Measurements from ENCODE around the gene S1PR3.

The S1PR3 gene

GRCh38 chr9:88975966-88976889 lies 15.0 kb upstream of the S1PR3 start:
- peaks cover 10% of the 10 kb centered on the region for H3K27me3 Mint-ChIP-seq (ENCODE audit: low read depth)
- no peak overlapping the region for H3K4me3 Mint-ChIP-seq
- peak; percentile 27 for DNase-seq (ENCODE audit: low spot score)
- H3K27ac Mint-ChIP-seq, result no peak overlapping the region
- H3K4me1 Mint-ChIP-seq (ENCODE audit: low read depth), result peaks cover 2% of the 10 kb centered on the region
- no peaks in the 10 kb centered on the region for H3K9me3 Mint-ChIP-seq
- no peaks in the 10 kb centered on the region for H3K36me3 Mint-ChIP-seq (ENCODE audit: low read depth)

GRCh38 chr9:88976890-88977257 lies 14.4 kb upstream of the S1PR3 start:
- peaks cover 10% of the 10 kb centered on the region for H3K27me3 Mint-ChIP-seq (ENCODE audit: low read depth)
- DNase-seq (ENCODE audit: low spot score), result no peak
- H3K36me3 Mint-ChIP-seq (ENCODE audit: low read depth), result no peaks in the 10 kb centered on the region
- H3K9me3 Mint-ChIP-seq, result no peaks in the 10 kb centered on the region
- H3K4me1 Mint-ChIP-seq (ENCODE audit: low read depth), result peaks cover 2% of the 10 kb centered on the region
- H3K27ac Mint-ChIP-seq, result no peak overlapping the region
- H3K4me3 Mint-ChIP-seq, result no peak overlapping the region

- no peak for DNase-seq (ENCODE audit: low spot score)
- Mint-ChIP-seq H3K27ac (no peak overlapping the region), H3K36me3 (ENCODE audit: low read depth) (peaks cover 4% of the 10 kb centered on the region), H3K9me3 (peaks cover 8% of the 10 kb centered on the region), H3K4me3 (no peak overlapping the region), H3K27me3 (ENCODE audit: low read depth) (peaks cover 12% of the 10 kb centered on the region), H3K4me1 (ENCODE audit: low read depth) (peaks cover 2% of the 10 kb centered on the region)
These were observed 13.2 kb upstream of the S1PR3 start for GRCh38 chr9:88978034-88978433.

- Mint-ChIP-seq H3K4me1 (ENCODE audit: low read depth) (peaks cover 2% of the 10 kb centered on the region), H3K36me3 (ENCODE audit: low read depth) (peaks cover 4% of the 10 kb centered on the region), H3K27ac (no peak overlapping the region), H3K9me3 (peaks cover 13% of the 10 kb centered on the region), H3K27me3 (ENCODE audit: low read depth) (peaks cover 14% of the 10 kb centered on the region), H3K4me3 (no peak overlapping the region)
- DNase-seq (ENCODE audit: low spot score), result no peak
These were observed 12.2 kb upstream of the S1PR3 start for GRCh38 chr9:88979021-88979420.

GRCh38 chr9:88979791-88980190 lies 11.5 kb upstream of the S1PR3 start:
- Mint-ChIP-seq H3K4me1 (ENCODE audit: low read depth) (peaks cover 2% of the 10 kb centered on the region), H3K9me3 (peaks cover 13% of the 10 kb centered on the region), H3K36me3 (ENCODE audit: low read depth) (peaks cover 4% of the 10 kb centered on the region), H3K4me3 (no peak overlapping the region), H3K27ac (no peak overlapping the region), H3K27me3 (ENCODE audit: low read depth) (peaks cover 14% of the 10 kb centered on the region)
- DNase-seq (ENCODE audit: low spot score), result no peak

- peaks cover 13% of the 10 kb centered on the region for H3K9me3 Mint-ChIP-seq
- peaks cover 4% of the 10 kb centered on the region for H3K36me3 Mint-ChIP-seq (ENCODE audit: low read depth)
- H3K4me1 Mint-ChIP-seq (ENCODE audit: low read depth), result peaks cover 4% of the 10 kb centered on the region
- peaks cover 14% of the 10 kb centered on the region for H3K27me3 Mint-ChIP-seq (ENCODE audit: low read depth)
- no peak overlapping the region for H3K4me3 Mint-ChIP-seq
- no peak overlapping the region for H3K27ac Mint-ChIP-seq
- no peak for DNase-seq (ENCODE audit: low spot score)
These were observed 10.5 kb upstream of the S1PR3 start for GRCh38 chr9:88980740-88981203.

- no peak overlapping the region for H3K4me3 Mint-ChIP-seq
- peaks cover 4% of the 10 kb centered on the region for H3K27me3 Mint-ChIP-seq (ENCODE audit: low read depth)
- no peak for DNase-seq (ENCODE audit: low spot score)
- H3K27ac Mint-ChIP-seq, result no peak overlapping the region
- peaks cover 19% of the 10 kb centered on the region for H3K4me1 Mint-ChIP-seq (ENCODE audit: low read depth)
- peaks cover 4% of the 10 kb centered on the region for H3K36me3 Mint-ChIP-seq (ENCODE audit: low read depth)
- H3K9me3 Mint-ChIP-seq, result peaks cover 16% of the 10 kb centered on the region
These were observed 7.3 kb upstream of the S1PR3 start for GRCh38 chr9:88983865-88984542.

GRCh38 chr9:88984543-88984883 lies 6.8 kb upstream of the S1PR3 start:
- Mint-ChIP-seq H3K27ac (no peak overlapping the region), H3K36me3 (ENCODE audit: low read depth) (peaks cover 4% of the 10 kb centered on the region), H3K27me3 (ENCODE audit: low read depth) (peaks cover 4% of the 10 kb centered on the region), H3K4me3 (no peak overlapping the region), H3K9me3 (peaks cover 16% of the 10 kb centered on the region), H3K4me1 (ENCODE audit: low read depth) (peaks cover 24% of the 10 kb centered on the region)
- no peak for DNase-seq (ENCODE audit: low spot score)

- Mint-ChIP-seq H3K36me3 (ENCODE audit: low read depth) (peaks cover 4% of the 10 kb centered on the region), H3K4me1 (ENCODE audit: low read depth) (peaks cover 28% of the 10 kb centered on the region), H3K4me3 (no peak overlapping the region), H3K27ac (no peak overlapping the region), H3K27me3 (ENCODE audit: low read depth) (peaks cover 4% of the 10 kb centered on the region), H3K9me3 (peaks cover 16% of the 10 kb centered on the region)
- no peak for DNase-seq (ENCODE audit: low spot score)
These were observed 5.7 kb upstream of the S1PR3 start for GRCh38 chr9:88985616-88986015.

- Mint-ChIP-seq H3K27me3 (ENCODE audit: low read depth) (peaks cover 5% of the 10 kb centered on the region), H3K9me3 (peaks cover 16% of the 10 kb centered on the region), H3K27ac (no peak overlapping the region), H3K36me3 (ENCODE audit: low read depth) (peaks cover 4% of the 10 kb centered on the region), H3K4me3 (no peak overlapping the region), H3K4me1 (ENCODE audit: low read depth) (peaks cover 29% of the 10 kb centered on the region)
- no peak for DNase-seq (ENCODE audit: low spot score)
These were observed 4.5 kb upstream of the S1PR3 start for GRCh38 chr9:88986776-88987175.

GRCh38 chr9:88987661-88988060 lies 3.6 kb upstream of the S1PR3 start:
- Mint-ChIP-seq H3K4me3 (no peak overlapping the region), H3K36me3 (ENCODE audit: low read depth) (no peaks in the 10 kb centered on the region), H3K9me3 (peaks cover 11% of the 10 kb centered on the region), H3K27ac (no peak overlapping the region), H3K27me3 (ENCODE audit: low read depth) (peaks cover 11% of the 10 kb centered on the region), H3K4me1 (ENCODE audit: low read depth) (peaks cover 33% of the 10 kb centered on the region)
- no peak for DNase-seq (ENCODE audit: low spot score)

- H3K27ac Mint-ChIP-seq, result peak overlapping the region; percentile 83
- peak overlapping the region; percentile 67 for H3K4me3 Mint-ChIP-seq
- peaks cover 34% of the 10 kb centered on the region for H3K4me1 Mint-ChIP-seq (ENCODE audit: low read depth)
- H3K9me3 Mint-ChIP-seq, result peaks cover 3% of the 10 kb centered on the region
- DNase-seq (ENCODE audit: low spot score), result peak; percentile 40
- H3K27me3 Mint-ChIP-seq (ENCODE audit: low read depth), result peaks cover 7% of the 10 kb centered on the region
- no peaks in the 10 kb centered on the region for H3K36me3 Mint-ChIP-seq (ENCODE audit: low read depth)
These were observed 2.2 kb upstream of the S1PR3 start for GRCh38 chr9:88988796-88989641.

- Mint-ChIP-seq H3K36me3 (ENCODE audit: low read depth) (no peaks in the 10 kb centered on the region), H3K4me1 (ENCODE audit: low read depth) (peaks cover 34% of the 10 kb centered on the region), H3K27me3 (ENCODE audit: low read depth) (peaks cover 7% of the 10 kb centered on the region), H3K9me3 (peaks cover 3% of the 10 kb centered on the region), H3K4me3 (peak overlapping the region; percentile 67), H3K27ac (no peak overlapping the region)
- no peak for DNase-seq (ENCODE audit: low spot score)
These were observed 1.1 kb upstream of the S1PR3 start for GRCh38 chr9:88990041-88990728.

All from T-helper 2 cell treated with Interferon-gamma antibody and Interleukin-4, amounts not matched to agents 5 μg/mL and 100 μg/mL, for 36 hours (primary cell).